HG02938 (cell line): ENCODE measurements around the gene TMEM107.
"Not testable (repeated sequence)": the region's sequence is repeated elsewhere in the genome, so short reads cannot be mapped to it uniquely, and the experiment has no call there.

Experiments
- ATAC-seq: cut with Tn5 transposase; IDR thresholded peaks from one replicate; pipeline ENCODE4 v1.9.1; 2021; ENCODE audit warnings: mild to moderate bottlenecking, moderate library complexity; ENCODE audit not compliant: unreplicated experiment

TMEM107 gene

DNA sequence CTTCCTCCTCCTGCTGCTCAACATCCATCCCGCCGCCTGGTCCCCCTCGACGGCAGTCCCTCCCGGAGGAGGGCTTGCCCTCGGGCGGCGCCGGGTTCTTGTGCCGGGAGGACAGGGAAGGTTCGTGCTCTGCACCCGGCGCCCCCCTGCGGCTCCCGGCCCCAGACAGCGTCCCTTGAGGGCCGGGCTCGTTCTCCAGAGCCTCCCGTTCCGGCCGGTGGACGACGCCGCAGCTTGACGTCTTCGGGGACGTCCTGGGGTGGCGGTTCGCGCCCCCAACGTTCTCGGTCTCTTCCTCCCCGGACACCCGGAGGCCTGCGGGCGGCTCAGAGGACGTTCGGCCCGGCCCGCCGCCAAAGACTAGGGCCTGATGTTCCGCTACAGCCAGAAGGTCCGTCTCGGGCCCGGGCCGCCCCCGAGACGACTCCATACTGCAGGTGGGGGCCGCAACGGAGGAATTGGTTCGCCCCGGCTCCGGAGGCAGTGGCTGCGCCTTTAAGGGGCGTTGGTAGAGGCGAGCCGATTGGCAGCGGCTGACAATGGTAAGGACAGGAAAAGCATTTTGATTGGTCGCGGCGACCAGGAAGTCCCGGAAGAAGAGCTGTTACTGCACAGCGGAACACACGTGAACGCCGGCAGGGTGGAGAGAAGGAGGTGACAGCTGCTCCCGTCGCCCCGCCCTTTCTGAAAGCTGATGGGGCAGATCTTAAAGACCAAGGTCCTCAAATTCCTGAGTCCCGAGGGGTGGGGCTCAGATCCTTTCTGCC lies 13.7 kb upstream of the TMEM107 start, which contains the start of gene BORCS6:
Gene BORCS6 (minus strand): TSS at position 470 of the 767 bp plus-strand sequence. CDS start 40 bp downstream, at position 430.
- ATAC-seq = peak; percentile 48

GRCh38 chr17:8189041-8189710 lies 13.0 kb upstream of the TMEM107 start:
- ATAC-seq = no peak

- no peak for ATAC-seq
Measured at GRCh38 chr17:8188263-8188839, 12.2 kb upstream of the TMEM107 start.

DNA sequence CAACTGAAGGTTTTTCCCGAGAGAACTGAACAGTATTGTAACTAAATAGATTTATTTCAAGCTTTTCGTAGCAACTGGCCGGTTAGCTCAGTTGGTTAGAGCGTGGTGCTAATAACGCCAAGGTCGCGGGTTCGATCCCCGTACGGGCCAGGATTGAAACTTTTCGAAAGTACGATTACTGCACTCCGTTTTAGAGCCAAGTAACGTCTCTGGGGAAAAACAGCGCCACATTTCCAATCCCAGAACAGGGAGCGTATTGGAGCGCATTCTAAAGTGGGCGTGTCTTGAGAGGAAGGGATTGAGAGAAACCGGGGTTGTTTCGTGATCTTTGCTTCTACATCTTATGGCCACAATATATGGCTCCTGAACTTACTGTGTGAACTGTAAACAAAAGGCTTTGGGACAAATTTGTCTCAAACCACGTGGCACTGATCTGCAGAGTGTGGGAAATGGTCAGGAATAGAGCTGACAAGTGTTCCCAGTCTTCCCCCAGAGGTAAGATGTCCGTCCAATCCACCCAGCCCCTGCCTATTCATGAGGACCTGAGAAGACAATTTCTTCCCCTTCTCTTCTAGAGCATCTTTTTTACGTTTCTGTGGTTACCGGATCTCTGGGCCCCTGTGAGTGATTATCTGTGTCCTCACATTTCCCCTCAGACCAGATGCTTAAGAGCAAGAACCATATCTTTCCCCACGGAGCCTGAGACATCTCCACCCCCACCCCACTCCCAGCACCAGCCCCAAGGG lies 11.5 kb upstream of the TMEM107 start:
- peak; percentile 20 for ATAC-seq

DNA sequence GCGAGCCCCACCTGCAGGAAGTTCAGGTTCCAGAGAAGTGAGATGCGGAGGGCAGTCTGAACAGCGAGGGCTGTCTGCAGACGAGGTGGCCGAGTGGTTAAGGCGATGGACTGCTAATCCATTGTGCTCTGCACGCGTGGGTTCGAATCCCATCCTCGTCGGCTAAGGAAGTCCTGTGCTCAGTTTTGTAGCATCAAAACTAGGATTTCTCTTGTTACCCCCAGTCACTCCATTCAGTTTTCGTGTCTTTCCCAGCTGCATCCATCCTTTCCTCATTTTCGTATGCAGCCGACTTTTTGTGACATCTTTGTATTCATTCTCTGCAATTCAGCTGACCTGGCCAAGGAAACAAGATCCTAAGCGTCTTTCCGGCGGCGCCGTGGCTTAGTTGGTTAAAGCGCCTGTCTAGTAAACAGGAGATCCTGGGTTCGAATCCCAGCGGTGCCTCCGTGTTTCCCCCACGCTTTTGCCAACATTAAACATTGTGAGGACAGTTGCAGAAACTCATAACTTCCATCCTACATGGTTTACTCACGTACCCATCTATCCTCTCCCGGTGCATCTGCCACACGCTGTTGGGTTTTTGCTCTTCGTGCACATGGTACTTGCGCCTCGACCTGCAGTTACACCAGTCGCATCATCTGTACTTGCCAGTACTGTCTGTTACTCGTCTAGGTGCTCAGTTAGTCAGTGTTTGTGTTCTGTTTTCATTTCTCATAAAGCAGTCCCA lies 10.8 kb upstream of the TMEM107 start:
- ATAC-seq = peak; percentile 30

- no peak for ATAC-seq
Measured at GRCh38 chr17:8186446-8186786, 10.2 kb upstream of the TMEM107 start.

DNA sequence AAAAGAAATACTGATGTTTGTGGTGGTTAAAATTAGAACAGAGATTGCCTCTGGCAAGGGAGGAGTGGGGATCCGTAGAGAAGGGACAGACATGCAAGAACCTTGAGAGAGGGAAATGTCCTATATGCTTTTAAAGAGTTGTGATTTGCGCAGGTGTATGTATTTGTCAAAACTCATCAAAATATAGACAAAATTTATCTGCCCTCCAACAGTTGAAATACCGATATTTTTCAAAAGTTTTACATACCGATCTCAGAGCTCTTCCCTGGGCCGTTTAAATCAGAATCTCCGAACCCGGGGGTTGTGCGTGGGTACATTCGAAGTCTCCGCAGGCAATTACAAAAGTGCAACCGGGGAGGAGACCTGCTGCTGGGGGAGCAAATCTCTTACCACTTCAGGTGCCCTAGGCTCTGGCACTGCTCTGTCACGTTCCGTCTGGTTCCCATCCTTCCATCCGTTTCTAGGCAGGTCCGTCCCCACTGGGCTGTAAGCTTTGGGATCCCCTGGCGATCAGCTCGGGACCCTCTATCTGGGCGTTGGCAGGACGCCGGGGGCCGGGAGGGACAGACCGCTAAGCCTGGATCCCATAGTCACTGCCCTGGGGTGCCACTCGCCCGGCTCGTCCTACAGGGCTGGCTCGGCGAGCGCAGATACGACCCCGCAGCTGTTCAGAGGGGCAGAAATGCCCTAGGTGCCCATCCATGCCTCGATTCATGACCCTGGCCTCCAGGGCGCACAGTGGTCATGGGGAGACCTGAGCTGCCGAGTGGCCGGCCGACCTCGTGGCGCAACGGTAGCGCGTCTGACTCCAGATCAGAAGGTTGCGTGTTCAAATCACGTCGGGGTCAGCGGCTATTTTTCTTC lies 9.6 kb upstream of the TMEM107 start:
- peak; percentile 14 for ATAC-seq

DNA sequence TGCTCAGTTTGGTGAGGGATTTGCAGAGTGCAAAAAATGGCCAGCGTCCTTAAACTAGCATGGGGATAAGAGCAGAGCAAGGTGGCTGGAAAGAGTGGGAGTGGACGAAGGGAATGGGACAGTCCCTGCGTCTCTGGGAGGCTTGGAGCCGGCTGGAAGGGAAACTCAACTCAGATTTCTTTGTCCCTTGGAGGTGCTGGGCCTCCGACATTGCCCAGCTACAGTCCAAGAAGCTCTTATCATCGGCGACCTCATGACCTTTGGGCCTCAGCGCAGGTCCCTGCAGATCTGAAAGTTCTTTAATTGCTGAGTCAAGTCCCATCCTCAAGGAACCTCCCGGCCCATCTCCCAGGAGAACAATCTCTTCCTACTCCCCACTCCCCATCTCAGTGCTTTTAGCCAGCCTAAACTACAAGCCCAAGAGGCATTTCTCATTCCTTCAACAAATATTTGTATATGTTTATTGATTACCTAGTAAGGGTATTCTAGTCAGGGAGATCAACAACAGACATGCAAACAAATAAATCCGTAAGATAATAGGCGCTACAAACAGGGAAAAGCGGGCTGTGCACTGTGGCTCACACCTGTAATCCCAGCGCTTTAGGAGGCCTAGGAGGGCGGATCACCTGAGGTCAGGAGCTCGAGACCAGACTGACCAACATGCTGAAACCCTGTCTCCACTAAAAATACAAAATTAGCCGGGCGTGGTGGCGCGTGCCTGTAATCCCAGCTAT lies 985 bp upstream of the TMEM107 start:
- no peak for ATAC-seq

GRCh38 chr17:8175795-8176196 lies 384 bp downstream of the TMEM107 start:
- ATAC-seq = no peak

GRCh38 chr17:8173871-8174322 lies 2.3 kb downstream of the TMEM107 start:
- no peak for ATAC-seq

- ATAC-seq = peak; percentile 65
Measured at GRCh38 chr17:8173056-8173870, 2.9 kb downstream of the TMEM107 start.

DNA sequence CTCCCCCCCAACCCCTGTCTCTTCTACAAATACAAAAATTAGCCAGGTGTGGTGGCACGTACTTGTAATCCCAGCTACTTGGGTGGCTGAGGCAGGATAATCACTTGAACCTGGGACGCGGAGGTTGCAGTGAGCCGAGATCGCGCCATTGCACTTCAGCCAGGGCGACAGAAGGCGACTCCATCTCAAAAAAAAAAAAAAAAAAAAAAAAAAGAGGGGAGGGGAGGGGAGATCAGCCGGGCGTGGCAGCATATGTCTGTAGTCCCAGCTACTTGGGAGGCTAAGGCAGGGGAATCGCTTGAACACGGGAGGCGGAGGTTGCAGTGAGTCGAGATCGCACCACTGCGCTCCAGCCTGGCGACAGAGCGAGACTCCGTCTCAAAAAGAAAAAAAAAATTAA lies 6.0 kb downstream of the TMEM107 start:
- ATAC-seq = not testable (repeated sequence)

DNA sequence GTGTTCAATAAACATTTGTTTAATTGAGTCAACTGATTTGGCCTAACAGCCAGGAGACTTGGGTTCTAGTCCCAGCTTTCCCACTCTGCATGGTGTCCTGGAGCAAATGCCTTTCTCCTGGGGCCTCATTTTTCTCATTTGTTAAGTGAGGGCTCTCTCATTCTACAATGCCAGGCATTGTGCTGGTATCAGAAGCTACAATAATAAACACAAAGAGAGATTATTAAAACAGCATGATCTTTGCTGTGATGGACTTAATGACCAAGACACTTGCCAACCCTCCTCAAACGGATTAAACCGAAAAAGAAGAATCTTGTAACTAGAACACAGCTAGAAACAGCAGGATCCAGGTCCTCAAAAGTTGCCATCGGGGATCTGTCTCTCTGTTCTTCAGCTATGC lies 8.7 kb downstream of the TMEM107 start:
- ATAC-seq = no peak

DNA sequence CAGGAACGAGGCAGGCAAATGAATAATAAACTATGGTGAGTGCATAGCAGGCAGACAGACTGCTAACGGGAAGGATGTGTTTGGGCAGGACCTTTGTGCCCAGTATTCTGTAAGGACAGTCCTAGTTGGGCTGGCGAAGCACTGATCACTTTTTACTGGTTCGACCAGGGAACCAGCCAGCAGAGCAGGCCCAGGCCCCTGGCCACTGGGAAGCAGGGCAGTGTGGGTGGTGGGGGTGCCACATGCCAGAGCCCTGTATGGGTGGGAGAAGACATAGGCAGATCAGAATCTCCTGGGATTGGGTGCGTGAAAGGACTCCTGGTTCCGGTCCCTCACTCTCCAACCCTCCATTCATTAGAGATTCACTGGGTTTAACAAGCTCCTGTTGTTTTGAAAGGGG lies 9.4 kb downstream of the TMEM107 start:
- no peak for ATAC-seq

- no peak for ATAC-seq
Measured at GRCh38 chr17:8164815-8165131, 11.4 kb downstream of the TMEM107 start.

DNA sequence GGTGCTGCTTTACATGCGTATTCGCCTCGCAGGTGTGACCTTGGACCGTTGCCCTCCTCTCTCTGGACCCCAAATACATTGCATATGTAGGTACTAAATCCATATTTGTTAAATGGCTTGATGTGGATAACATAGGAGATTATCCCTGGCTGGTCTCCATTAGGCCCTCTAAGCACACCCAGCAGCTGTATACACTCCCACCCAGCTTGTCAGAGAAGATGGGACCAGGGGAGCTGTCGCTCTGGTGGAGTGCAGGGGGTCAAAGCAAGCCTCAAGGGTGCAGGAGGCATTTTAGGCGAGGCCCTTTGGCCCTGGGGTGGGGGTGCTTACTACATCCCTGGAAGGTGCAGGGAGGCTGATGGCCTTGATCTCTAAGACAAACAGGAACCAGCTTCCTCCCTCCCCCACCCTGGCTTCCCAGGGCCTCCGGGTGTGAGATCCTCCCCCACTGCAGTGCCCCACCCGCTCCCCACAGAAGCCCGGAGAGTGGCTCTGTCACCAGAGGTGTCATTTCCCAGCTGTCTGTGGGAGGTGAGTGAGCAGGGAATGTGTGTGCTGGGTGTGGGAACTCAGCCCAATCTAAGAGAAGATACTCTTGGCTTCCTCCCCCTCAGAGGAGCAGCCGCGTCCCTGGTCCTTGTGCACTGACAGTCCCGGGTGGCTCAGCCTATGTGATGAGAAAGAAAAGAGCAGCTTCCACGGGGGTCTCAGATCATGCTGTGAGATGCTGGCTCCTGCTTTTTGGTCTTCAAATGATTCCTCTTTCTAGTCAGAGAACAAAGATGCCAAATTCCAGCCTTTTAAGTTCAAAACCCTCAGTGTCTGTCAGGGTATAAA lies 12.0 kb downstream of the TMEM107 start:
- ATAC-seq = no peak
